Activated CD8-positive, alpha-beta T cell treated with anti-CD3 and anti-CD28 coated beads for 36 hours (primary cell): ENCODE data around the gene ISCA1. TPM values are rescaled to one million over a fixed set of nuclear protein-coding genes. Genes with fewer than 3 reads are reported as not detected.

Source experiments
- ATAC-seq: fragments of 200-7000 bp; cut with Tn5 transposase; one replicate; pipeline ENCODE4 v1.10.0; 2021; ENCODE audit warnings: mild to moderate bottlenecking, moderate library complexity
- CTCF ChIA-PET: fragments of 350-600 bp; sonication (Branson Sonifier 250); formaldehyde crosslinking; loops from one replicate; lab custom pipeline; 2021; ENCODE audit warnings: antibody characterized with exemption; lab: Charles Lee
- POLR2A ChIA-PET: fragments of 350-600 bp; sonication (Branson Sonifier 250); formaldehyde crosslinking; loops from one replicate; lab custom pipeline; 2021; ENCODE audit warnings: antibody characterized with exemption; lab: Charles Lee
- DNase-seq: peaks from one replicate; pipeline ENCODE4 v3.0.0-alpha.2; 2020
- H3K27ac Mint-ChIP-seq: one replicate; pipeline ENCODE4 v1.8.0; 2021; ENCODE audit warnings: mild to moderate bottlenecking, mixed read lengths
- H3K27me3 Mint-ChIP-seq: one replicate; pipeline ENCODE4 v1.8.0; 2021; ENCODE audit warnings: mixed read lengths
- H3K36me3 Mint-ChIP-seq: one replicate; pipeline ENCODE4 v1.8.0; 2021; ENCODE audit warnings: low read depth, mixed read lengths
- H3K4me1 Mint-ChIP-seq: one replicate; pipeline ENCODE4 v1.8.0; 2021; ENCODE audit warnings: low read depth, mixed read lengths
- H3K4me3 Mint-ChIP-seq: one replicate; pipeline ENCODE4 v1.8.0; 2021; ENCODE audit warnings: mild to moderate bottlenecking, moderate library complexity, mixed read lengths
- H3K9me3 Mint-ChIP-seq: one replicate; pipeline ENCODE4 v1.8.0; 2021; ENCODE audit warnings: mixed read lengths
- CTCF ChIP-seq: fragments of 200-600 bp; IDR thresholded peaks from one replicate; pipeline ENCODE4 v1.8.0; 2022; ENCODE audit warnings: antibody characterized with exemption, mild to moderate bottlenecking
- intact Hi-C: fragments of 100-400 bp; cut with micrococcal nuclease; formaldehyde crosslinking; loops from one replicate; pipeline ENCODE4 v1.10.0; 2022
- total RNA-seq, 2 experiments: library from RNA; stranded (reverse); gene quantifications; one replicate each; pipeline ENCODE4 v1.2.3, GENCODE V29; 2021

The ISCA1 gene
- total RNA-seq, 2 experiments from 2014 or later, result 33.3 to 35.0 TPM

GRCh38 chr9:86238861-86239770 is 43.2 kb downstream of the ISCA1 start:
- no peak for ATAC-seq
- CTCF ChIA-PET, result interaction anchor here (0.9 to 1.2 kb wide), 3 partner anchors 37 to 420 kb away, joined by 3 to 5 read pairs (median 3); no protein-coding TSS in a partner anchor
- Mint-ChIP-seq H3K36me3 (no peaks in the 10 kb centered on the region), H3K4me3 (no peak overlapping the region), H3K9me3 (no peaks in the 10 kb centered on the region), H3K27me3 (no peaks in the 10 kb centered on the region), H3K27ac (no peak overlapping the region), H3K4me1 (peaks cover 5% of the 10 kb centered on the region)
- intact Hi-C loops, result no loop called here
- TF ChIP-seq CTCF, result no peak
- no peak for DNase-seq
- POLR2A ChIA-PET, result no interaction called here

GRCh38 chr9:86230858-86231257 is 51.5 kb downstream of the ISCA1 start:
- DNase-seq, result no peak
- no peak for TF ChIP-seq CTCF
- Mint-ChIP-seq H3K27ac (no peak overlapping the region), H3K36me3 (no peaks in the 10 kb centered on the region), H3K9me3 (no peaks in the 10 kb centered on the region), H3K4me1 (no peaks in the 10 kb centered on the region), H3K27me3 (no peaks in the 10 kb centered on the region), H3K4me3 (no peak overlapping the region)
- ChIA-PET POLR2A (no interaction called here), CTCF (interaction anchor here (2.1 kb wide), 1 partner anchor 29 kb away, joined by 5 read pairs; no protein-coding TSS in a partner anchor)
- intact Hi-C loops, result no loop called here
- ATAC-seq, result no peak

- no peak for ATAC-seq
- intact Hi-C loops, result no loop called here
- no peak for TF ChIP-seq CTCF
- Mint-ChIP-seq H3K9me3 (no peaks in the 10 kb centered on the region), H3K4me3 (no peak overlapping the region), H3K36me3 (no peaks in the 10 kb centered on the region), H3K27me3 (peaks cover 2% of the 10 kb centered on the region), H3K4me1 (no peaks in the 10 kb centered on the region), H3K27ac (no peak overlapping the region)
- no peak for DNase-seq
- POLR2A ChIA-PET, result interaction anchor here (0.9 kb wide), 1 partner anchor 60 kb away, joined by 3 read pairs; no protein-coding TSS in a partner anchor
- CTCF ChIA-PET, result no interaction called here
These were observed 59.7 kb downstream of the ISCA1 start for GRCh38 chr9:86222667-86223066.

- Mint-ChIP-seq H3K4me3 (no peak overlapping the region), H3K27ac (no peak overlapping the region), H3K4me1 (no peaks in the 10 kb centered on the region), H3K36me3 (no peaks in the 10 kb centered on the region), H3K9me3 (no peaks in the 10 kb centered on the region), H3K27me3 (peaks cover 2% of the 10 kb centered on the region)
- ATAC-seq, result no peak
- intact Hi-C loops, result no loop called here
- CTCF ChIA-PET, result no interaction called here
- POLR2A ChIA-PET, result no interaction called here
- DNase-seq, result no peak
- no peak for TF ChIP-seq CTCF
These were observed 62.7 kb downstream of the ISCA1 start for GRCh38 chr9:86219606-86220005.
